Stimulated activated CD4-positive, alpha-beta T cell treated with anti-CD3 and anti-CD28 coated beads, Interleukin-12 subunit alpha, Interleukin-12 subunit beta, amount 100 ng/mL, for 24 hours (primary cell): Measurements from ENCODE around the gene MCM3AP.
"Not testable (repeated sequence)": the region's sequence is repeated elsewhere in the genome, so short reads cannot be mapped to it uniquely, and the experiment has no call there.

ENCODE experiments used
- DNase-seq, 2 experiments: peaks; one replicate each; pipeline ENCODE4 v3.0.0-alpha.2; 2020; ENCODE audit warnings: low read depth in 2 of 2

Gene MCM3AP

DNA sequence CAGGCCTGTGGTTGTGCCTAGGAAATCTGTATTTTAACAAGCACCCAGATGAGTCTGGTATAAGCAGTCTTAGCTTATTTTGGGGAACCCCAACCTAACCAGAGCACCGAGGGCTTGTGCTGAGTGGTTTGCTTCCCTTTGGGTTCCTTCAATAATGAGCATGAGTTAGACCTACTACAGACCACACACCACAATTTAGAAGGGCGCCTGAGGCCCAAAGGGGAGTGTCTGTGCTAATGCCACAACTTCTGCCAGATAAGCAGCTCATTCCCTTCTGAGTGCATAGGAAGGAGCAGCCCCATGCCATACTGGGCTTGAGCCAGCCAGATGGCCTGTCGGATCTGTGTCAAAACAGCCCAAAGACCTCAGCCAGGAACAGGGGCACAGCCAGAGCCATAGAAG, 41.5 kb downstream of the MCM3AP start:
- no peak for DNase-seq

DNA sequence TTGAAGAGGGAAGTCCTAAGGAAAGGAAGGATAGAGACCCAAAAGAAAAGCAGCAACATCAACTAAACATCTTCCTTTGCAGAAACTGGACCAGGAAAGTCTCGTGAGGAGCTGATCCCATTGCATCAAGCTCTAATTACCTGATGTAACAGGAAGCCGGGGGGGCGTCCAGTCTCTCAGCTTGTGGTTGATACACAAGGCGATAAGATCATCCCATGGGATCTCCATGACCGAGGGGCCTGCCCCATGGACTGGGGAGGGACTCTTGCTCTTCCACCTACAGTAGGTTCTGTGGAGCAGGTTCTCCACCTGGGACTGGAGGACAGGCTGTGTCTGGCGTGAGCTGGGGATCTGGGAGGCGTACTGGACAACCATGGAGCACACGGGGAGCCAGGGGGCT, 42.1 kb downstream of the MCM3AP start:
- DNase-seq = no peak

DNA sequence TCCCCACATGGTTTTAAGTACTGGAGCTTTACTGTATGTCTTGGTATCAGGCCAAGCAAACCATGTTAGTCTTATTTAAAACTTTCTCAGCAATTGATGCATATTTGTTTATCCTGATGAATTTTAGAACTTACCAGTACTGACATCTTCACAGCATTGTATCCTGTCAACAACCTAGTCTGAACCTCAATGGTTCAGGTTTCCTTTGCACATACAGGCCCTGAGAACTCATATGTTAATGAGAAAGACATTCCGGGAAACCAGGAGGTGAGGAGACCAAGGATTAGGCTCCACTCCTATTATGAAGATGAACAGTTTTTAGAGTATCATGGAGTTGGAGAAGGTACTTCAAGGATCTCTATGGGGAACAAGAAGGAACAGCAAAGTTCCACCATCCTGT, 43.8 kb downstream of the MCM3AP start:
- DNase-seq = not testable (repeated sequence)

DNA sequence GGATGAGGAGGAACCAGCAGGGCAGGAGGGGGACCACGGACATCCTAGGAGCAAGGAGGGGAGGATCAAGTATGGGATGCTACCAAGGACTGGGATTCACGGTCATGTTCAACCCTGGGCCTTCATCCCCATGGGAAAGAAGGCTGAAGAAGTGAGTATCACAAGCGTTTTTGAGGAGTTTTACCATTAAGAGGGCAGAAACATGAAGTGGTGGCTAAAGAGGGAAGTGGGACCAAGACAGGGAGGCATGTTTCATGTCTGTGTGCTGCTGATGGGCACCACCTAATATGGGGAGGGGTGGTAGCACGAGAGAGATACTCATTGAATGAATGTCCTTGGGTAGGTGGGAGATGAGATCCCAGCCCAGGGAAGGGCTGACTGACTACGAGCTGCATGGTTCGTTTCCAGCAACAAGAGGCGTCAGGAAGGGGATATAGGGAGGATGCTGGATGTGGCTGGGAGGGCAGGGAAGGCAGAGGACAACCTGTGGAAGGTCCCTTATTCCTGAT, 45.5 kb downstream of the MCM3AP start:
- no peak for DNase-seq

DNA sequence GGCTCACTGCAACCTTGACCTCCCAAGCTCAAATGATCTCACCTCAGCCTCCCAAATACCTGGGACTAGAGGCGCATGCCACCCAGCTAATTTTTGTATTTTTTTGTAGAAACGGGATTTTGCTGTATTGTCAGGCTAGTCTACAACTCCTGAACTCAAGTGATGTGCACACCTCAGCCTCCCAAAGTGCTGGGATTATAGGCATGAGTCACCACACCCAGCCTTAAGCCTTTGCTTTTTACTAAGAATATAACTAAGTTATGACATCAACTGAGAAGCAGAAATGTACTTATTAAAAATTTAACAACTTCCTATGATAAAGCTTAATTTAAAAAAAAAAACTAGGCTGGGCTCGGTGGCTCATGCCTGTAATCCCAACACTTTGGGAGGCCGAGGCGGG, 47.9 kb downstream of the MCM3AP start:
- no peak for DNase-seq

DNA sequence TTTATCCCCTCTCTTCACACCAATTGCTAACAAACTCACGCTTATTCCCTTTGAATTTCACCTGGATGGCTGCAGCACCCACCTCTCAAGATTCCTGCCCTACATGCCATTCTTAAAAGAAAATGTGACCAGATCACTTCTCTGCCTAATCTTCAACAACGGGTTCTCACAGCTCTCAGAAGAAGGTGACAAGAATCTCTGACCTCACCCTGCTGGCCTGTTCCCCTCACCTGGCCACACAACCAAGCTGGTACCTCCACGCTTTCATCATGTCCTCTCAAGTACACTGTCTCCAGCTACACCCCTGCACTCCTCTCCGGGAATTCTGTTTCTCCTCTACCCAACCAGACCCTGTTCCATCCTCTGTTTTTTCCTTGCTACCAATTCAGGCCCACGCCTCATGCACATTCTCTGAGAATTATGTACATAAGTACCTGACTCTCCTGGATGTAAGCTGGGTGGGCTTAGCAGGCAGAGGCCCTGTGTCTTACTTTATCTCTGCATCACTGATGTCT, 50.9 kb downstream of the MCM3AP start:
- no peak for DNase-seq

DNA sequence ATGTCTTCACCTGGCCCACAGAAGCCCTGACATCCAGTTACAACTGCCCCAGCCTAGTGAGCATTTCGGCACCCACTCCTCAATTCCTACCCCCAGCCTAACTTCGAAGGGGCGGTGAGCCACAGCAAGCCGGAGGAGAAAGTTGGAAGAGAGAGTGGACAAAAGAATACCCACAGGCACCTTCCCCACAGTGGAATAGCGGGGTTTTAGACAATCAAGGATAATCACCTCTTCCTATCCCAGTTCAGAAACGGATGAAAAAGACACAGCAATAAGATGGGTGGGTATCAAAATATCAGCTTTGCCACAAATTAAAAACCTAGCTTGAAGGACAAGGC, 55.5 kb downstream of the MCM3AP start:
- no peak for DNase-seq

DNA sequence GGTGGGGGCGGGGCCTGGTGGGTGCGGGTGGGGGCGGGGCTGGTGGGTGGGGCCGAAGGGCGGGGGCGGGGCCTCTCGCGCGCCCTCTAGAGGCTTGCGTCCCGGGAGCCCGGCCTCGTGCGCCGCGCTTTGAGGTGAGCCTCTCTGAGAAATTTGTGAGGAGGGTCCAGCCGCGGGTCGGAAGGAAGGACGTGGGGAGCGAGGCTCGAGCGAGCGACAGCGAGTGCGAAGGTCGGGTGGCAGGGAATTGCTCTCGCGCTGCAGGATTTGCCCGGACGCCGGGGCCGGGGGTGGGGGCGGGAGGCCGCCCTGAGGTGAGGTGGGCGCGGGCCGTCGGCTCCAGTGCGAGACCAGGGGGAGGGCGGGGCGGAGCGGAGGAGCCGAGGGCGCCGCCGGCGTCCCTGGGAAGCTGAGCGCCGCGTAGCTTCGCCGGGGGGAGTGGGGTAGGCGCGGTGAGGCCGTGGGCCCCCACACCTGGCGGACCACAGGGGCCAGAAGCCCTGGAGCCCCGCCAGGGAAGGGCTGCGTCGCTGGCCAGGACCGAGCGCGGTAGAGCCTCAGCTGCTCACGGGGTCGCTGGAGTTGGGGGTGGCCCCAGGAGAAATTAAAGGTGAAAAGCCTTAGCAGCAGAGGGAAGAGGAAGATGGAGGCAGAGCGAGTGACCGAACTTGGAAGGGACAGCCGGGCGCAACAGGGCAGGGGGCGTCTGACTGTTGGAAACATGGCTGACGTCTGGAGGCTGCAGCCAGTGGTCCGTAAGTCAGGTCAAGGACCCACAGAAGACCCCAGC, 56.1 kb downstream of the MCM3AP start:
- no peak for DNase-seq

DNA sequence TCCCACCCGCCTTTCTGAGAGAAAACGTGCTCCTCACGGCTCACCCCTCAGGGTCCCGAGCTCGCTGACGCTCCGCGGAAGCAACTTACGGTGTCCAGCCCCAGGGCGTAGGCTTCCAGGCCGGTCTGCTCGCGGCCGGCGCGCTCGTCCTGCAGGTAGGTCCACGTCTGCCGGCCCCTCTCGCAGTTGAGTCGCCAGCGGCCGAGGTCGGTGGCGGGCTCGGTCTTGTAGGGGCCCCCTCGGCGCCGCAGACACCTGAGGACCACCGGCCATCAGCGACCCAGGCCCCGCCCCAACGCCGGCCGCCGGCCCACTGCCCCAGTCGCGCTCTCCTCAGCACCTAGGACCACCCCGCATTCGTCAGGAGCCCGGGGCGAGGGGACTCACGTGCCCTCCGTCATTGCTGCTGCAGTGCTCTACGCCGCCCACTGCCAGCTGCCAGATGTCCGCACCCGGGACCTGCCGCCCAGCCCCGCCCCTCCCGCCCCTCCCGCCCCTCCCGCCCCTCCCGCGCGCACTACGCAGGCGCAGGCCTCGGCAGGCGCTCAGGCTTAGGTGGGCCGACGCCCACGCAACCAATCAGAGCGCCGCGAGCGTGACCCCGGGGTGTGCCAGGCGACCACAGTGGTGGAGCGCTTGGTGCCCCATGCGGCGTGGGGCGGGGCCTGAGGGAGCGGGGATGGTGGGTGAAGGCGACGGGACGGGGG, 56.9 kb downstream of the MCM3AP start, which contains the start of gene LSS:
Gene LSS, minus strand, starts transcription at position 430 of the 707 bp plus-strand sequence. Its CDS starts 29 bp downstream, at position 401.
- peak; percentile 89 to 94 for DNase-seq

DNA sequence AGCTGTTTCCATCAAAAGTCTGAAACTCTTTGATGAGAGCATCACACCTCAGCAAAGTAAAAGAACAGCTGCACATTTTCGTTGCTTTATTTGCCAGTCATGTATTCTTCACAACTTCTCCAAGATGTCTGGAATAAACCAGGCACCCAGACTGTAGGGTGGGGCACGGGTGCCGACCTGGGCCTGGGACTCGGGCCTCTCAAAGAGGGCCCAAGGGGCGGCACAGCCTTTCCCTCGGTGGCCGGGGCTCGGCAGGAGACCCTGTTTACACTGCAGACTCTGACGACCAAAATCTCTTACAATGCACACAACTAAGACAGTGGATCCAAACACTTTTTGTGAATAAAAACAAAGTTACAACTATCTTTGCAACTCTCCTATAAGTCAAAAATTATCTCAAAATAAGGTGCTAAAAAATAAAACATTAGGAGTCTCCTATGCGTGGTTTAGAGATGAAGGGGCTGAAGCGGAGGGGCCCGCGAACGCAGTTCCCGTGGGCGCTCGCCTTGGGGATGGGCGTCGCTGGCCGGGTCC, 57.5 kb downstream of the MCM3AP start:
- no peak for DNase-seq

DNA sequence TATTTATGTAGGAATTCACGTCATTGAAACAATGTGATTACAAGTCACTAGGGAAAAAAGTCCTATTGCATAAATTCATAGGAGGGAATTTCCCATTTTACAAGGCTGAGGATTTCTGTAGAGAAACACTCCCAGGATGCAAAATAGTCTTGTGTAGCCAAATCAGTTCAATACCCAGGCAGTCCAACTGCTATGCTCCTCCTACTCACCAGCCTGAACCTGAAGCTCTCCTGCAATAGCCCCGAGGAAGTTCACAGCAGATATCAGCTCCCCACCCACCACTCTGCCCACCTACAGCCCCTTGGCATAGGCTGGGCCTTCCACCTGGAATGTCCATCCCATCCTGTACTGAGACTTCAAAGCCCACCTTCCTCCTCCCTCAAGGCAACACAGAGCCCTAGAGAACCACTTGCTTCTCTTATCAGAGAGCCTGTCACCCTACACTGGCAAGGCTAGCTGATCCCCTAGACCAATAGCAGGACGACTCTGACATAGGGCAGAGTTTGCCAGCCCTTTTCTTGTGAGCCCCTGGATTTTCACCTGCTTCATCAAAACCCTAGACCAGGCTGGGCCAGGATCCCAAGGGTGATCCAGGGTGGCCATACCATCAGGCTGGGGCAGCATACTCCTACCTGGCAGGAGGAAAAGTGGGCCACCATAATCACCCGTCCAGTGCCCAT, 58.4 kb downstream of the MCM3AP start:
- no peak for DNase-seq

DNA sequence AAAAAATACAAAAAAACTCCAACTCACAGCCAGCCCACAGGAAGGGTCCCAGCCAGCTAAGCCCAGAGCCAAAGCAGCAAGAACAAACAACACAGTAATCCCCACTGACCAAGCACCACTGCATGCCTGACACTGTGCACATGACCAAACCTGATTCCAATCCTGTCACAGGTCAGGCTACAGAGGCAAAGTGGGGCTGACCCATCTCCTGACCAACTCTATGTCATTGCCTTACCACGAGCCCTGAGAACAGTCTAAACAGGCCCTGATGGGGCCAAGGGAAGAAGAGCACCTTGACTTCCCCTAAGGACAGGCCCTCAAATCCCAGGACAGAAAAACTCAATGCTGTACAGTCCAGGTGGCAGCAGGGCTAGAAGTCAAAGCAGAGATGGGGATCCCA, 59.3 kb downstream of the MCM3AP start:
- no peak for DNase-seq

DNA sequence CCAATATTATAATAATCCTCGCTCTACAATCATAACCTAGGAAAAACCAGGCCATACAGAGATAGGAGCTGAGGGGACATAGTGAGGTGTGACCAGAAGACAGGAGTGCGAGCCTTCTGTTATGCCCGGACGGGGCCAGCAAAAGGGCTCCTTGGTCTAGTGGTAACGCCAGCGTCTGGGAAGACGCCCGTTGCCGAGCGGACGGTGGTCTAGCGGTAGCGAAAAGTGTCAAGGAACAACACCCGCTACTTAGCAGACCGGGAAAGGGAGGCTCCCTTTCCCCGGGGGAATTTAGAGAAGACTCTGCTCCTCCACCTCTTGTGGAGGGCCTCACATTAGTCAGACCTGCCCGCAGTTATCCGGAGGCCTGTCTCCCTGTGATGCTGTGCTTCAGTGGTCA, 61.8 kb downstream of the MCM3AP start:
- not testable (repeated sequence) for DNase-seq

DNA sequence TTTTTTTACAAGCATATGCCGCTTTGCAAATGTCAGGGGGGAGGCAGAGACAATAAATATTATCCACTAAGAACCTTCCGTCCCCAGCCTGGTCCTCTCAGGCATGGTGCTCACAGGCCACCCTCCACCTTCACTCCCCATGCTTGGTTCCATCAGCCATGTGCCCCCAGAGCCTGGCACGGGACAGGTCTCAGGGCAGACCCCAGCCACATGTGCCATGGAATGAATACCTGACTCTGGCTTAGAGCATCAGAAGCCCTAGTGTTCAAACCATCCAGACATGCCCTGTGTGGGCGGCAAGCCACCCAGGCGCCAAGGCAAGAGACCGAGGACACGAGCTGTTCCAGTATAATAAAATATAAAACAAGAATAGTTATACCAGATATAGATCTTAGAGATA, 62.2 kb downstream of the MCM3AP start:
- DNase-seq = no peak

DNA sequence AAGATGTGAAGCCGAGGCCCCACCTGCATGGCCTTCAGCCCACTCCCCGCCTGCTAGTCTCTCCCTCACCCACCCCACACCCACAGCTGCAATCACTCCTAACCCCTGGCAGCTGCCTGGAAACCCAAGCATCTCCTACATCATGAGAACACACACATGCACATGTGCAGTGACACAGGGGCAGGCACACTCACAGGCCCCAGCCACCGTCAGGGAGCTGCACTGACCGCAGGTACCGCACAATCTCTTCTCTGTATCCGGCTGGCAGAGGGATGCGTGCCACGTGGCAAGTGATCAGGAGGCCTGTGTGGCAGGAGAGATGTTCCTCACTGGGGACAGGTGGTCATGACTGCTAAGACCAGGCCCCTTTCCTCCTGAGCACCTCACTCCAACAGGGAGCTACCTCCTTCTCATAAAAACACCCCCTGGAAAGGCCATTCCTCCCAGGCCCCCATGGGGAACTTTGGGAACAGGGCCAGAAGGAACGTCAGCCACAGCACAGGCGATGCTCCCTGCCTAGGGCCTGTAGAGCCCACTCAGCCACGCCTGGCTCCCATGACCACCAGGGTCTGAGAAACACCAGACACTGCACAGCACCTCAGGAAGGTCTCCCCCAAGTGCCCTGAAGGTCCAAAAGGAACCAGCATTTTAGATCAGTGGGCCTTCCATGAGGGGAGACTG, 62.8 kb downstream of the MCM3AP start:
- no peak for DNase-seq

DNA sequence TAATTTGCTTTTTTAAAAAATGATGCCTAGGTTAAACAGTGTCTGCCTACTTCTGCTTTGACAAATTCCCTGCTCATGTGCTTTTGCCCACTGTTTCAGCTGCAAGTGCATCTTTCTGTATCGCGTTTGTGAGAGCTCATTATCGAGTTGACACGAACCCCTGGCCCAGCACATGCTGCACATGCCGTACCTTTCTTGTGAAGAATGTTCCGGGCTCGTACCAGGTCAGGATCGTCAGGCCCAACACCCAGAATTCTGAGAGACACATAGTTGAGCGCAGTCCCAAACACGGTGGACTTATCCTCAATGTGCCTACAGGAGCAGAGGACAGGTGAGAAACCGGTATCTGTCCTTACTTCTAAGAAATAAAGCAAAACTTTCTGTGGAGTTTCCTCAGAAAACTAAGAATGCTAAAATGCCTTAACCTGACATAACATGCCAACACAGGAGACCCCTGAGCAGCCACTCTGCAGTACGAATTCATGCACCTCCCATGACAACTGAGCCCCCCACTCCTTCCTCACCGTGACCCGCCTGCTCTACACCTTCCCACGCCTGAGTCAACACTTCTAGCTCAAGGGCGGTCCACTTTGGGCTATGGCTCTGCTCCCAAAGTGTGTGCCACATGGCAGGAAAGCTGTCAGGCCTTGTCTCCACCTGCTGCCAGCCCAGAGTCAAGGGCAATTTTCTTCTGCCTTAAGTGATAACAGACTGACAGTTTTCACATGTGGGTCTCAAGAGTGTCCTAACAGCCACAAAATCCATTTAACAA, 63.6 kb downstream of the MCM3AP start:
- no peak for DNase-seq

DNA sequence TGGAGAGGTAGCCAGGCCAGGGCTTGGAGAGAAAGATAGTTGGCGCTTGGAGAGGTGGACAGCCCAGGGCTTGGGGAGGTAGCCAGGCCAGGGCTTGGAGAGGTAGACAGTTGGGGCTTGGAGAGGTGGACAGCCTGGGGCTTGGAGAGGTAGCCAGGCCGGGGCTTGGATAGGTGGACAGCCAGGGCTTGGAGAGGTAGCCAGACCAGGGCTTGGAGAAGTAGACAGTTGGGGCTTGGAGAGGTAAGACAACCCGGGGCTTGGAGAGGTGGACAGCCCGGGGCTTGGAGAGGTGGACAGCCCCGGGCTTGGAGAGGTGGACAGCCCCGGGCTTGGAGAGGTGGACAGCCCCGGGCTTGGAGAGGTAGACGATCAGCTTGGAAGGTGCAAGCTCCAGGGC, 64.6 kb downstream of the MCM3AP start:
- DNase-seq = no peak

DNA sequence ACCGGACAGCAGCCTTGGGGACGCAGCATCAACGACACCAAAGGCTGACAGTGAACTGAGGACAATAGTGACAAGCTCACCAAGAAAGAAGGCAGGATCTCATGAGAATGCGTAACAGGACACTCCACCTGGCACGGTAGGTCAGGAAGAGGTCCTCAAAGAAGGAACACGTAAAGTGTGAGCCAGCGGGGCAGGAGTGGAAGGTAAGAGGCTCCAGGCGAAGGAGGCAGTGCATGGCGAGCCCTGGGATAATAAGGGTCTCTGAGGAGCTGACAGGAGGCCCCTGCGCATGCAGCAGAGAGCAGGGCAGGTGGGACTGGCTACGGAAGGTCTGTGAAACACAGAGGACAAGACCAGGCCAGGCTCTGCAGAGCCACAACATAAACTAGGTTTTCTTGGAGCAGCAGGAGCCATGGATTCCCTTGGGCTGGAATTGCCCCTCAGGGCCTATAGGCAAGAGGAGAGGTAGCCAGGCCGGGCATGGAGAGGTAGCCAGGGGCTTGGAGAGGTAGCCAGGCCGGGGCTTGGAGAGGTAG, 65.1 kb downstream of the MCM3AP start:
- DNase-seq = no peak

DNA sequence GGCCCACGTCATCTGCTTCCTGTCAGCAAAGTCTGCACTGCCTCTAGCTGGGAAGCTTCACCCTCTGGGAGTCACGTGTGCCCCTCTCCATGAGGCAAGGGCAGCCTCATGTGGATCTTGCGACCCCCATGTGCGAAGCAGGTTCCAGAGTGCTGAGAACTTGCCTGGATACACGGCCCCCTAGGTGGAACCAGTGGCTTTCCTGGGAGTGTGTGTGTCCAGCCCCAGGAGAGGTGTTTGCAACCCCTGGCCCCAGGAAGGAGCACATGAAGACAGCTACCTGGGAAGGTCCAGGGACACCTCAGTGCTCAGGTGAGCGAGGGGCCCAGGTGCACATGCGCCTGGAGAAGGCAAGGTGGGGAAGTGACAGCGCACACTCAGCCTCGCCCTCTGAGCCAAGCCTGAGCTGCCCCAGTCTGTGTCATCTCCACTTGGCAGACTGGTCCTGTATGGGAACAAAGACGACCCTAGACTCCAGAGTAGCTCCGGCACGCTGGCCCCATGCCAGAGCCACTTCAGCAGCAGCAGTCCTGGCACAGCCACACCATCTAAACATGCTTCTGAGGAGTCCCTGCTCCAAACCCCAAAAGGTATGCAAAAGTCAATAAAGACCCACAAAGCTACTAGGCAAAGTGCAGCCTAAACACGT, 65.7 kb downstream of the MCM3AP start:
- DNase-seq = no peak
